Ovary (tissue), 9 donors: ENCODE measurements around the gene RBMXL2. TPM values are rescaled to one million over a fixed set of nuclear protein-coding genes. Genes with fewer than 3 reads are reported as not detected.
A peak's percentile ranks its signal among the peaks of the same experiment; 100 is the strongest.

Experiments
- DNase-seq, 5 donors: peaks; one replicate each; pipeline ENCODE4 v3.0.0-alpha.2; 2019 to 2020
- H3K27ac ChIP-seq, 2 donors: fragments of 200-600 bp; one replicate each; pipeline versions ENCODE4 v1.5.1 to v1.8.0; 2019 to 2022
- H3K27me3 ChIP-seq: fragments of 200-600 bp; one replicate; pipeline ENCODE4 v1.8.0; 2022
- H3K36me3 ChIP-seq: fragments of 200-600 bp; sonication (generic); one replicate; pipeline ENCODE4 v1.5.1; 2019
- H3K4me1 ChIP-seq: one replicate; pipeline ENCODE4 v1.8.1; 2013; ENCODE audit warnings: mild to moderate bottlenecking, moderate library complexity; ENCODE audit not compliant: insufficient read depth
- H3K4me3 ChIP-seq: fragments of 200-600 bp; sonication (generic); one replicate; pipeline ENCODE4 v1.5.1; 2017
- H3K9me3 ChIP-seq, 2 donors: fragments of 200-600 bp in 1 of 2; sonication (generic) in 1 of 2; one replicate each; pipeline versions ENCODE4 v1.5.1 to v1.8.1; 2013 to 2019; ENCODE audit warnings: mild to moderate bottlenecking in 1 of 2, moderate library complexity in 1 of 2
- CTCF ChIP-seq, 3 donors: fragments of 450-650 bp in 2 of 3; fragments of 200-600 bp in 1 of 3; IDR thresholded peaks; one replicate each; pipeline versions ENCODE4 v1.5.1 to v1.8.0; 2016 to 2022; ENCODE audit warnings: antibody characterized with exemption in 3 of 3, mild to moderate bottlenecking in 1 of 3
- EP300 ChIP-seq: sonication (generic); formaldehyde crosslinking; IDR thresholded peaks from one replicate; pipeline ENCODE4 v1.6.1; 2017; ENCODE audit warnings: antibody characterized with exemption
- POLR2A ChIP-seq: fragments of 450-650 bp; IDR thresholded peaks from one replicate; pipeline ENCODE4 v1.6.1; 2017; ENCODE audit warnings: antibody characterized with exemption, mild to moderate bottlenecking, moderate library complexity
- WGBS, 3 donors: extraction: QIAGEN DNeasy Blood & Tissue Kit in 1 of 3; methylation state at CpG; one replicate each; pipeline versions ENCODE4 v1.1.5 to v1.1.7; 2013 to 2017; 5-methylcytosine and 5-hydroxymethylcytosine counted together
- intact Hi-C, 4 donors: fragments of 100-400 bp; cut with DNase I; formaldehyde crosslinking; loops; one replicate each; pipeline versions ENCODE4 v1.11.0 to v1.15.1; 2022 to 2023
- polyA plus RNA-seq, 2 donors: library from polyadenylated mRNA; stranded (reverse); fragments of 200-250 nt in 1 of 2; fragments of 350-450 nt in 1 of 2; fragmentation: Illumina TruSeq in 1 of 2; extraction: RNeasy Lipid Tissue Mini Kit (QIAGEN cat#74804) in 1 of 2; gene quantifications; one replicate each; pipeline ENCODE4 v1.2.3, GENCODE V29; 2013 to 2014
- total RNA-seq, 7 donors: library from RNA; depleted of rRNA in 2 of 7; stranded (reverse); fragments of >200 nt in 2 of 7; fragmentation: NEBNext Ultra II Directional in 3 of 7; extraction: Animal tissue kit (Norgen Biotek cat#: 25700) in 3 of 7; gene quantifications; one replicate each; pipeline versions ENCODE4 v1.1.0 to v1.2.4, GENCODE V29; 2016 to 2023
- donor health status: DM: no; HTN: no; CAD: no; lungs with moderate emphysema.
- donor health status: DM: no; HTN: no; CAD: no.
- donor health status: Bipolar disorder and iron deficiency.
- donor health status: DM: yes; HTN: yes; CAD: no.
- donor health status: DM: no; HTN: no; CAD: no.
- donor health status: DM: yes; HTN: yes; CAD: no.

Gene RBMXL2
- total and polyA plus RNA-seq, 9 donors = not detected

DNA sequence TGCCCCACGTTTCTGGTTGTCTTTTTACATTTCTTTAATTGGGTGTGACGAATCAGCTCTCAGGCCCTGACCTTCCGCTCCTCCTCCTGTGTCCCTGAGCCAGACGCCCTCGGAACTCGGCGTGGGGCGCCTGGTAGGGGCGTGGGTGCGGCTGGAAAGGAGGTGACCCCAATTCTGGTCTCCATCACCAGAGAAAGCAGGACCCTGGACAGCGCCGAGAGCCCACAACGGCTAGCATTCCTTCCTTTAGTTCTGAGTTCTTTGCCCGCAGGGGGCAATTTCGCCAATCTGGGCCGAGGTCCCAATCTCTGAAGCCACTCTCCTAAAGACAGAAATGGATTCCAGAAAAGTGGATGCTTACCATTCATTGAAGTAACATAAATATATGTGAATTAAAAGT is 11.7 kb upstream of the RBMXL2 start:
- Histone ChIP-seq H3K9me3 (no peaks in the 10 kb centered on the region), H3K27ac (no peak overlapping the region), H3K27me3 (no peaks in the 10 kb centered on the region), H3K4me1 (no peaks in the 10 kb centered on the region), H3K4me3 (no peak overlapping the region), H3K36me3 (no peaks in the 10 kb centered on the region)
- DNase-seq = no peak
- 61 to 71% (median 70%) methylated on average over 16 of the region's 16 CpGs for WGBS, 3 donors
- intact Hi-C loops = no loop called here
- TF ChIP-seq POLR2A (no peak), CTCF (IDR thresholded peaks at IDR 0.05) (no peak), EP300 (no peak)

GRCh38 chr11:7079545-7080135 is 9.2 kb upstream of the RBMXL2 start:
- no peak overlapping the region for H3K27ac ChIP-seq
- no peak for DNase-seq
- H3K4me1 ChIP-seq = no peaks in the 10 kb centered on the region
- H3K36me3 ChIP-seq = no peaks in the 10 kb centered on the region
- intact Hi-C loops = no loop called here
- no peaks in the 10 kb centered on the region for H3K27me3 ChIP-seq
- 76 to 84% (median 76%) methylated on average over 7 of the region's 7 CpGs for WGBS, 3 donors
- TF ChIP-seq EP300 = no peak
- no peak overlapping the region for H3K4me3 ChIP-seq
- no peaks in the 10 kb centered on the region for H3K9me3 ChIP-seq

GRCh38 chr11:7080900-7081299 is 7.9 kb upstream of the RBMXL2 start:
- H3K4me1 ChIP-seq = no peaks in the 10 kb centered on the region
- 48 to 66% (median 49%) methylated on average over 4 of the region's 4 CpGs for WGBS, 3 donors
- intact Hi-C loops = no loop called here
- no peaks in the 10 kb centered on the region for H3K9me3 ChIP-seq
- no peak for DNase-seq
- TF ChIP-seq CTCF (IDR thresholded peaks at IDR 0.05) (no peak), POLR2A (no peak), EP300 (no peak)
- H3K27ac ChIP-seq = no peak overlapping the region
- no peak overlapping the region for H3K4me3 ChIP-seq
- no peaks in the 10 kb centered on the region for H3K36me3 ChIP-seq
- H3K27me3 ChIP-seq = no peaks in the 10 kb centered on the region

- Histone ChIP-seq H3K27ac (no peak overlapping the region), H3K27me3 (no peaks in the 10 kb centered on the region), H3K4me3 (no peak overlapping the region), H3K36me3 (no peaks in the 10 kb centered on the region), H3K4me1 (no peaks in the 10 kb centered on the region), H3K9me3 (no peaks in the 10 kb centered on the region)
- no peak for TF ChIP-seq EP300
- no peak for TF ChIP-seq POLR2A
- no peak for TF ChIP-seq CTCF (IDR thresholded peaks at IDR 0.05)
- no peak for DNase-seq
- 64 to 83% (median 66%) methylated on average over 1 of the region's 1 CpG for WGBS, 3 donors
- intact Hi-C loops = no loop called here
These were observed 7.4 kb upstream of the RBMXL2 start for GRCh38 chr11:7081441-7081840.

GRCh38 chr11:7089328-7090251 is 792 bp downstream of the RBMXL2 start:
- no peak overlapping the region for H3K27ac ChIP-seq
- H3K4me1 ChIP-seq = no peaks in the 10 kb centered on the region
- H3K4me3 ChIP-seq = no peak overlapping the region
- H3K27me3 ChIP-seq = no peaks in the 10 kb centered on the region
- no peaks in the 10 kb centered on the region for H3K9me3 ChIP-seq
- DNase-seq = peak in 2 of 5 donors; percentile 20 to 25
- WGBS, 3 donors = 85 to 91% (median 87%) methylated on average over 108 to 111 of the region's 111 CpGs
- intact Hi-C loops = no loop called here
- TF ChIP-seq EP300 = no peak
- H3K36me3 ChIP-seq = no peaks in the 10 kb centered on the region
